ENCODE results near the gene MBOAT1.
"Not testable (repeated sequence)": the region's sequence is repeated elsewhere in the genome, so short reads cannot be mapped to it uniquely, and the experiment has no call there.

The MBOAT1 gene
- total RNA-seq = 14.1 to 64.6 (median 31.1) reads per million in 9 experiments

- Mint-ChIP-seq H3K9me3 (no peaks in the 10 kb centered on the region), H3K27me3 (no peaks in the 10 kb centered on the region), H3K4me3 (peak within 1 kb of the TSS; percentile 90), H3K4me1 (ENCODE audit: low read depth in 2 of 2) (peaks cover 24 to 28% of the 10 kb centered on the region in 2 donors), H3K36me3 (ENCODE audit: insufficient read depth) (peaks cover 5% of the 10 kb centered on the region), H3K27ac (peak within 1 kb of the TSS; percentile 94 to 95)
- DNase-seq (peak; percentile 37 to 47 (median 38)), ATAC-seq (replicated peaks) (peak; percentile 69)
Measured at GRCh38 chr6:20212392-20213111, at the start of gene MBOAT1. TSS of gene MBOAT1 (minus strand) at chr6:20212469. CDS start at chr6:20212234, 235 bp downstream.

DNA sequence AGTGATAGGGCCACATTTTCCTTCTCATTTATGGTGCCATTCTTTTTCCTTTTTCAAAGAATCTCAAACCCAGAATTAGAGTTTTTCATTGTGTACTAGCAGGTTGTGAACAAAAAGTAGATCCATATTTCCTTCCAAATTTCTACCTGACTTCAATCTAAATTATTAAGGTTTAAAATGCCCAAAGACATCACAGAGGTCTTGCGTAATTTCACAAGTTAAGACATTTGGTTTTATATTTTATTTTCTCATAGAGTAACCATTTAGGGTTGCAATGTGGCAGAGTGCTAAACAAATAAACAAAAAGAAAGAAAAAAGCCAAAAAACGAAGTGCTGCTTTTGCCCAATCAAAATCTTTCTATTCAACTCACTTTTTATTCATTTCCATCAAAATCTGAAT is 49.4 kb upstream of the MBOAT1 start:
- H3K27me3 Mint-ChIP-seq = no peaks in the 10 kb centered on the region
- H3K4me1 Mint-ChIP-seq (ENCODE audit: low read depth in 2 of 2) = no peaks in the 10 kb centered on the region
- H3K9me3 Mint-ChIP-seq = no peaks in the 10 kb centered on the region
- no peak for ATAC-seq (replicated peaks)
- H3K36me3 Mint-ChIP-seq (ENCODE audit: insufficient read depth) = no peaks in the 10 kb centered on the region
- no peak for DNase-seq
- H3K4me3 Mint-ChIP-seq = no peak overlapping the region
- H3K27ac Mint-ChIP-seq = no peak overlapping the region

DNA sequence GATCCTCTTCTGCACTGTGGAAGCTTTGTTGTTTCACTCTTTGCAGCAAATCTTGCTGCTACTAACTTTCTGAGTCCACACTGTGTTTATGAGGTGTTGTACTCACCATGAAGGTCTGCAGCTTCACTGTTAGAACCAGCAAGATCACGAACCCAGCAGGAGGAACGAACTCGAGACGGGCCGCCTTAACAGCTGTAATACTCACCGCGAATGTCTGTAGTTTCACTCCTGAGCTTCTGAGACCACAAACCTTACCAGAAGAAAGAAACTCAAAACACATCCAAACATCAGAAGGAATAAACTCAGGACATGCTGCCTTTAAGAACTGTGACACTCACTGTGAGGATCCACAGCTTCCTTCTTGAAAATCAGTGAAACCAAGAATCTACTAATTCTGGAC is 48.1 kb upstream of the MBOAT1 start:
- DNase-seq (no peak), ATAC-seq (replicated peaks) (no peak)
- Mint-ChIP-seq H3K9me3 (no peaks in the 10 kb centered on the region), H3K27ac (no peak overlapping the region), H3K36me3 (ENCODE audit: insufficient read depth) (no peaks in the 10 kb centered on the region), H3K4me3 (no peak overlapping the region), H3K4me1 (ENCODE audit: low read depth in 2 of 2) (no peaks in the 10 kb centered on the region), H3K27me3 (no peaks in the 10 kb centered on the region)

GRCh38 chr6:20259316-20260049 is 47.2 kb upstream of the MBOAT1 start:
- H3K9me3 Mint-ChIP-seq = no peaks in the 10 kb centered on the region
- no peak for DNase-seq
- no peaks in the 10 kb centered on the region for H3K27me3 Mint-ChIP-seq
- H3K4me1 Mint-ChIP-seq (ENCODE audit: low read depth in 2 of 2) = no peaks in the 10 kb centered on the region
- ATAC-seq (replicated peaks) = no peak
- no peak overlapping the region for H3K27ac Mint-ChIP-seq
- no peak overlapping the region for H3K4me3 Mint-ChIP-seq
- no peaks in the 10 kb centered on the region for H3K36me3 Mint-ChIP-seq (ENCODE audit: insufficient read depth)

DNA sequence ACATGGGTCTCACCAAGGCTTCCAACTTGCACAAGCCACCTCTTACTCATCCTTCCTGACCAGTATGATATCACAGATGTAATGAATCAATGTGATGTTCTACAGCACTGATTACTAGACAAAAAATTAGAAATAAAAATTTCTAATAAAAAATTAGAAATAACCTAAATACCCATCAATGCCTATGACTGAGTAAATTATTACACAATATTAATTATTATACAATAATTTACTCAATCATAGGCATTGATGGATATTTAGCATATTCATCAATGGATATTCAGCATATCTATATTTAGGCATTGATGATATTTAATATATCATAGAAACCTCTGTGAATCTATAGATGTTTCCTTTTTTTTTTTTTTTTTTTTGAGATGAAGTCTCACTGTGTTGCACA is 43.2 kb upstream of the MBOAT1 start:
- ATAC-seq (replicated peaks) (no peak), DNase-seq (no peak)
- H3K4me3 Mint-ChIP-seq = no peak overlapping the region
- H3K9me3 Mint-ChIP-seq = no peaks in the 10 kb centered on the region
- H3K27ac Mint-ChIP-seq = no peak overlapping the region
- peaks cover 3% of the 10 kb centered on the region for H3K36me3 Mint-ChIP-seq (ENCODE audit: insufficient read depth)
- no peaks in the 10 kb centered on the region for H3K27me3 Mint-ChIP-seq
- H3K4me1 Mint-ChIP-seq (ENCODE audit: low read depth in 2 of 2) = no peaks in the 10 kb centered on the region

DNA sequence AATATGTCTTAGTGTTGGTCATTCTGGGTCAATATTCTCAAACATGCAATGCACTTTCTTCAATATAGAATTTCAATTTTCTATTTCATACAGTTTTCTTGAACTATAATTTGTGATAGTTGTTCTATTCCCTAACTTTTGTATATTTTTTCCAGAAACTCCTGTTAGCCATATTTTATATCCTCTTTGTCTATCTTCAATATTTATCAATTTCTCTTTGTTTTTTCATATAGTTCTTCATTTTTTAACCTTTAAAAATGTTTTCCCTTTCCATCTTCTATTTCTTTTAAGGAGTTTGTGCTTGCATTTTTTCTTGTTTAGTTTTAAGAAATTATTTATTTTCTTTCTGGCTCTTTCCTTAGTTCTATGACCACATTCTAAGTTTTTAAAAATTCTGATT is 42.0 kb upstream of the MBOAT1 start:
- Mint-ChIP-seq H3K27me3 (no peaks in the 10 kb centered on the region), H3K9me3 (no peaks in the 10 kb centered on the region), H3K4me1 (ENCODE audit: low read depth in 2 of 2) (no peaks in the 10 kb centered on the region), H3K27ac (no peak overlapping the region), H3K4me3 (no peak overlapping the region), H3K36me3 (ENCODE audit: insufficient read depth) (peaks cover 3% of the 10 kb centered on the region)
- DNase-seq = no peak
- no peak for ATAC-seq (replicated peaks)

DNA sequence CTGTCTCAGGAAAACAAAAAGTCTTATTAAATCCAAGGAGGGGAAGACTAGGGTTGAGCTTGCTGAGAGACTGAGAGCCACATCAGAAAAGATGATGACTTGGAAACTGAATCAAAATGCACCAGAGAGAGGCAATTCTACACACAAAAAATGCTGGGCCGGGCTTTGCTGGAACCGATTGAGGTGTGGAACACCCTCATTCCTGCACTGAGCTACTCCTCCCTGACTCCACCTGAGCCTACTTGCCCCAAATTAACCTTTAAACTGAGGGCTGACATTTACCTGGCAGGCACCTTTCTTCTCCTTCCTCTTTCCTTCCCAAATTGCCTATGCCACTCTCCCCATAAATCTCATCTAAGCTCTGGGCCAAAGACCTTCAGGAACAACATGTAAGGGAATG is 40.8 kb upstream of the MBOAT1 start:
- peaks cover 3% of the 10 kb centered on the region for H3K36me3 Mint-ChIP-seq (ENCODE audit: insufficient read depth)
- no peaks in the 10 kb centered on the region for H3K9me3 Mint-ChIP-seq
- DNase-seq = no peak
- H3K4me3 Mint-ChIP-seq = no peak overlapping the region
- ATAC-seq (replicated peaks) = no peak
- H3K4me1 Mint-ChIP-seq (ENCODE audit: low read depth in 2 of 2) = no peaks in the 10 kb centered on the region
- H3K27me3 Mint-ChIP-seq = no peaks in the 10 kb centered on the region
- H3K27ac Mint-ChIP-seq = no peak overlapping the region

DNA sequence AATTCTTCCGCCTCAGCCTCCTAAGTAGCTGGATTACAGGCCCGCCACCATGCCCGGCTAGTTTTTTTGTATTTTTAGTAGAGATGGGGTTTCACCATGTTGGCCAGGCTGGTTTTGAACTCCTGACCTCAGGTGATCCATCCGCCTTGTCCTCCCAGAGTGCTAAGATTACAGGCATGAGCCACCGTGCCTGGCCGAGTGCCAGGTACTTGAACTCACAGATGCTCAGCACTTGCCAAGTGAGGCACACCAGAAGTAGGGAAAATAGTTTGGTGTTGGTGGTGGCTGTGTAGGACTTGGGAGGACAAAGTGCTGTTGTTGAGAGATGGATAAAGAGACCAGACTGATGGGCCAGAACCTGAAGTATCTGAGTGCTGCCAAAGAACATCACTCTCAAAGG is 40.0 kb upstream of the MBOAT1 start:
- no peak for DNase-seq
- H3K27me3 Mint-ChIP-seq = no peaks in the 10 kb centered on the region
- H3K27ac Mint-ChIP-seq = no peak overlapping the region
- no peak for ATAC-seq (replicated peaks)
- H3K36me3 Mint-ChIP-seq (ENCODE audit: insufficient read depth) = peaks cover 3% of the 10 kb centered on the region
- H3K4me1 Mint-ChIP-seq (ENCODE audit: low read depth in 2 of 2) = no peaks in the 10 kb centered on the region
- no peak overlapping the region for H3K4me3 Mint-ChIP-seq
- no peaks in the 10 kb centered on the region for H3K9me3 Mint-ChIP-seq

DNA sequence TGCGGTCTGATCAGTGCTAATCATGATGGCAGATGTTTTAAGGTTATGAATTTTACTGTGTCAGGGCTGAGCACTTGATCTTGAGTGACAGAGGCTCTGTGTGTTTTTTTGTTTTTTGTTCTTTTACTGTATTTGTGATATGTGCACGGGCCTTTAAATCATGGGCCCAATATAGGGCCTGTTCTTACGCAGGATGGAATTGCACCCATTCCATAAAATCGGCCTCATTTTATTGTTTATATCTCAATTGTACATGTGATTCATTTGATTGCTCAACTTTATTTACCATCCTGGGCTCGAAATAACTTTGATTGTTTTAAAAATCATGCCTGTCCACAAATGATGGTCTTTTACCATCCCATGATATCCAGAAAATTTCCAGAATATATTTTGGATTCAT is 39.3 kb upstream of the MBOAT1 start:
- H3K36me3 Mint-ChIP-seq (ENCODE audit: insufficient read depth) = peaks cover 3% of the 10 kb centered on the region
- H3K4me3 Mint-ChIP-seq = no peak overlapping the region
- H3K4me1 Mint-ChIP-seq (ENCODE audit: low read depth in 2 of 2) = no peaks in the 10 kb centered on the region
- ATAC-seq (replicated peaks) (no peak), DNase-seq (no peak)
- no peaks in the 10 kb centered on the region for H3K27me3 Mint-ChIP-seq
- H3K27ac Mint-ChIP-seq = no peak overlapping the region
- H3K9me3 Mint-ChIP-seq = no peaks in the 10 kb centered on the region

DNA sequence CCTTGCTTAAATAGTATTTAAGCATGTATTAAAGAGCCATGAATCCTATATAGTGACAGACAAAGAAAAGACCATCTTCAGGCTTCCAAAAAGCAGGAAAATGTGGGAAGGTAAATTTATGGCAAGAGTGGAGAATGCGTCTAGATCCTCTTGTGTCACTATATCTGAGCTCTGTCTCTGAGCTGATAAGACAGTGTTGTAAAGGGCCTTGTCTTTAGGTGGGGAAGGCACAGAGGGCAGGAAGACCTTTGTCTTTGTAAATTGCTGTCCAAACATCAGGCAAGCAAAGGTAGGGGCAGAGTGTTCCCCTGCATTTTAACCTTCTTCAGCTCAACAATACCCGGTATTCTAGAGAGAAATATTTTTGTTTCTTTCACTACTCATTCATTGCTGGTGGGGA is 33.9 kb upstream of the MBOAT1 start:
- no peak overlapping the region for H3K27ac Mint-ChIP-seq
- no peaks in the 10 kb centered on the region for H3K27me3 Mint-ChIP-seq
- no peaks in the 10 kb centered on the region for H3K4me1 Mint-ChIP-seq (ENCODE audit: low read depth in 2 of 2)
- no peaks in the 10 kb centered on the region for H3K9me3 Mint-ChIP-seq
- DNase-seq (no peak), ATAC-seq (replicated peaks) (no peak)
- no peaks in the 10 kb centered on the region for H3K36me3 Mint-ChIP-seq (ENCODE audit: insufficient read depth)
- no peak overlapping the region for H3K4me3 Mint-ChIP-seq

- not testable (repeated sequence) for H3K27ac Mint-ChIP-seq; H3K4me1 Mint-ChIP-seq (ENCODE audit: low read depth in 2 of 2); ATAC-seq (replicated peaks); H3K36me3 Mint-ChIP-seq (ENCODE audit: insufficient read depth); H3K9me3 Mint-ChIP-seq; DNase-seq; H3K4me3 Mint-ChIP-seq; H3K27me3 Mint-ChIP-seq
Measured at GRCh38 chr6:20244807-20245681, 32.8 kb upstream of the MBOAT1 start.

DNA sequence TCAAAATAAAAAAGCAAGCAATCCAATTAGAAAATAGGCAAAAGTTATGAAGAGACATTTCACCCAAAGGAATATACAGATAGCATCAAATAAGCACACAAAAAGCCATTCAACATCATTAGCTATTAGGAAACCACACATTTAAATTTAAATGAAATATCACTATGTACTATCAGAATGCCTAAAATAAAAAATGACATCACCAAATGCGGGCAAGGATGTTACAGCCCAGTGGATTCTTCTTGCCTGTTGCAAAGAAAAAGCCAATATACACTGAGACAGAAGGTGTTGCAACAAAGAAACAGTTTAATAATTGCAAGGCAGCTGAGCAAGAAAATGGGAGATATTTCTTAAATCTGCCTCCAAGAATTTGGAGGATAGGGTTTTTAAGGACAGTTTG is 31.0 kb upstream of the MBOAT1 start:
- Mint-ChIP-seq H3K4me1 (ENCODE audit: low read depth in 2 of 2) (peaks cover 0 to 4% of the 10 kb centered on the region in 2 donors), H3K36me3 (ENCODE audit: insufficient read depth) (no peaks in the 10 kb centered on the region), H3K27me3 (no peaks in the 10 kb centered on the region), H3K27ac (no peak overlapping the region), H3K9me3 (no peaks in the 10 kb centered on the region), H3K4me3 (no peak overlapping the region)
- ATAC-seq (replicated peaks) (no peak), DNase-seq (no peak)

- DNase-seq (no peak), ATAC-seq (replicated peaks) (no peak)
- Mint-ChIP-seq H3K4me3 (no peak overlapping the region), H3K4me1 (ENCODE audit: low read depth in 2 of 2) (peaks cover 0 to 9% of the 10 kb centered on the region in 2 donors), H3K36me3 (ENCODE audit: insufficient read depth) (no peaks in the 10 kb centered on the region), H3K27ac (no peak overlapping the region), H3K9me3 (no peaks in the 10 kb centered on the region), H3K27me3 (no peaks in the 10 kb centered on the region)
Measured at GRCh38 chr6:20242397-20242796, 30.1 kb upstream of the MBOAT1 start.
